ENCODE results near the gene AGAP1. TPM values are rescaled to one million over a fixed set of nuclear protein-coding genes. Genes with fewer than 3 reads are reported as not detected.

The AGAP1 gene
- total RNA-seq, 2 experiments from 2014 or later, result not detected

GRCh38 chr2:236172255-236173035 is 678.6 kb downstream of the AGAP1 start:
- H3K4me2 ChIP-seq (ENCODE audit: low read length), result no peak overlapping the region
- CTCF ChIA-PET (ENCODE audit: unreplicated experiment), result interaction anchor here (0.6 kb wide), 1 partner anchor 18 kb away, joined by 3 read pairs; no protein-coding TSS in a partner anchor
- DNase-seq (ENCODE audit: low spot score), result no peak
- POLR2A ChIA-PET, result interaction anchor here (0.7 kb wide), 1 partner anchor 33 kb away, joined by 3 read pairs; no protein-coding TSS in a partner anchor
- no peaks in the 10 kb centered on the region for H3K9me3 ChIP-seq (ENCODE audit: low read length)
- no peak for TF ChIP-seq CTCF (conservative IDR thresholded peaks at IDR 0.05; ENCODE audit: low read length)
- TF ChIP-seq EZH2phosphoT487 (IDR thresholded peaks at IDR 0.05; ENCODE audit: borderline replicate concordance, low read depth, low read length), result no peak
- H3K9me2 ChIP-seq (ENCODE audit: insufficient read depth, low read length), result no peaks in the 10 kb centered on the region
- intact Hi-C loops (cut with micrococcal nuclease; ENCODE audit: unreplicated experiment), result no loop called here
- H2AFZ ChIP-seq (ENCODE audit: low read length), result no peak overlapping the region
- no peaks in the 10 kb centered on the region for H3K36me3 ChIP-seq (ENCODE audit: insufficient read depth, low read length)
- H4K20me1 ChIP-seq (ENCODE audit: insufficient read depth, low read length), result no peaks in the 10 kb centered on the region
- no peak overlapping the region for H3K27ac ChIP-seq (ENCODE audit: low read depth, low read length, poor library complexity, severe bottlenecking)
- no peaks in the 10 kb centered on the region for H3K79me2 ChIP-seq (ENCODE audit: insufficient read depth, low read depth, low read length)
- no TSS peak for BruUV-seq (replicated peaks)
- no peak overlapping the region for H3K4me3 ChIP-seq (ENCODE audit: low read depth, low read length, poor library complexity, severe bottlenecking)
- no peaks in the 10 kb centered on the region for H3K4me1 ChIP-seq (ENCODE audit: insufficient read depth, low read length, poor library complexity, severe bottlenecking)

GRCh38 chr2:236173036-236173728 is 679.3 kb downstream of the AGAP1 start:
- Histone ChIP-seq H3K9me2 (ENCODE audit: insufficient read depth, low read length) (no peaks in the 10 kb centered on the region), H3K36me3 (ENCODE audit: insufficient read depth, low read length) (no peaks in the 10 kb centered on the region), H4K20me1 (ENCODE audit: insufficient read depth, low read length) (no peaks in the 10 kb centered on the region), H3K27ac (ENCODE audit: low read depth, low read length, poor library complexity, severe bottlenecking) (no peak overlapping the region), H3K4me1 (ENCODE audit: insufficient read depth, low read length, poor library complexity, severe bottlenecking) (no peaks in the 10 kb centered on the region), H3K4me3 (ENCODE audit: low read depth, low read length, poor library complexity, severe bottlenecking) (no peak overlapping the region), H3K9me3 (ENCODE audit: low read length) (no peaks in the 10 kb centered on the region), H3K79me2 (ENCODE audit: insufficient read depth, low read depth, low read length) (no peaks in the 10 kb centered on the region), H3K4me2 (ENCODE audit: low read length) (no peak overlapping the region), H2AFZ (ENCODE audit: low read length) (no peak overlapping the region)
- ChIA-PET CTCF (ENCODE audit: unreplicated experiment) (no interaction called here), POLR2A (no interaction called here)
- TF ChIP-seq CTCF (conservative IDR thresholded peaks at IDR 0.05; ENCODE audit: low read length) (no peak), EZH2phosphoT487 (IDR thresholded peaks at IDR 0.05; ENCODE audit: borderline replicate concordance, low read depth, low read length) (no peak)
- DNase-seq (ENCODE audit: low spot score), result no peak
- BruUV-seq (replicated peaks), result no TSS peak
- intact Hi-C loops (cut with micrococcal nuclease; ENCODE audit: unreplicated experiment), result no loop called here

Measured in OCI-LY7 (cell line).